Fibroblast of skin of left quadriceps (primary cell): ENCODE results near the gene SRPRB.

Source experiments
- DNase-seq, 2 experiments: peaks; one replicate each; pipeline ENCODE4 v3.0.0-alpha.2; 2013; ENCODE audit warnings: low read depth in 2 of 2

Gene SRPRB, protein sequence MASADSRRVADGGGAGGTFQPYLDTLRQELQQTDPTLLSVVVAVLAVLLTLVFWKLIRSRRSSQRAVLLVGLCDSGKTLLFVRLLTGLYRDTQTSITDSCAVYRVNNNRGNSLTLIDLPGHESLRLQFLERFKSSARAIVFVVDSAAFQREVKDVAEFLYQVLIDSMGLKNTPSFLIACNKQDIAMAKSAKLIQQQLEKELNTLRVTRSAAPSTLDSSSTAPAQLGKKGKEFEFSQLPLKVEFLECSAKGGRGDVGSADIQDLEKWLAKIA

DNA sequence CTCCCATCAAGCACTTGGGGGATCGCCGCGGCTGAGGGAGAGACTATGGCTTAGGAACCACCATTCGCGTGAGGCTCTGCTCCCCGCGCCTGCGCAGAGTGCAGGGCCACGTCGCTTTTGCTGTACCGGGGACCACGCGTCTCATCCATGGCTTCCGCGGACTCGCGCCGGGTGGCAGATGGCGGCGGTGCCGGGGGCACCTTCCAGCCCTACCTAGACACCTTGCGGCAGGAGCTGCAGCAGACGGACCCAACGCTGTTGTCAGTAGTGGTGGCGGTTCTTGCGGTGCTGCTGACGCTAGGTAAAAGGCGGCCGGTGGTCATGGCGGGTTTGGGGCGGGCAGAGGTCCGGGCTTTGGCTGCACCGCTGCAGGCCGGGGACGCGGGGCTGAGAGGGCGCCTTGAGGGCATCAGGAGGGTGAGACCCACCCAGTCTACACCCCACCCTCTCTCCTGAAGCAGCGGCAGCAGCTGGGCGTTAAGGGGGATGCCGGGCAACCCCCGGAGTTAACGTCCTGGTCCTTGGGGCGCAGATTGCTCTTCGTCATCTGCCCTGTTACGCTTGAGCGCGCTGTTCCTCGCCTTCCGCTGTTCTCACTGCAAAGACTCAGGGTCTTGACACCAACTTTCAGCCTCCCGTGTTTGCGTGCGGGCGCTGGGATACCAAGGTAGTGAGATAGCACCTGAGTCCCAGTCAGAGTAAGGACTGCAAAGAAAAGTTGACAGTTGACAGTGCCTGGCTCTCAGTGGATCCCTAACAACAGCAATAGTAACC, at the start of gene SRPRB:
TSS of gene SRPRB (plus strand) at position 114 of the 774 bp plus-strand sequence. CDS start at position 148, 34 bp downstream.
- DNase-seq = peak; percentile 80 to 83

DNA sequence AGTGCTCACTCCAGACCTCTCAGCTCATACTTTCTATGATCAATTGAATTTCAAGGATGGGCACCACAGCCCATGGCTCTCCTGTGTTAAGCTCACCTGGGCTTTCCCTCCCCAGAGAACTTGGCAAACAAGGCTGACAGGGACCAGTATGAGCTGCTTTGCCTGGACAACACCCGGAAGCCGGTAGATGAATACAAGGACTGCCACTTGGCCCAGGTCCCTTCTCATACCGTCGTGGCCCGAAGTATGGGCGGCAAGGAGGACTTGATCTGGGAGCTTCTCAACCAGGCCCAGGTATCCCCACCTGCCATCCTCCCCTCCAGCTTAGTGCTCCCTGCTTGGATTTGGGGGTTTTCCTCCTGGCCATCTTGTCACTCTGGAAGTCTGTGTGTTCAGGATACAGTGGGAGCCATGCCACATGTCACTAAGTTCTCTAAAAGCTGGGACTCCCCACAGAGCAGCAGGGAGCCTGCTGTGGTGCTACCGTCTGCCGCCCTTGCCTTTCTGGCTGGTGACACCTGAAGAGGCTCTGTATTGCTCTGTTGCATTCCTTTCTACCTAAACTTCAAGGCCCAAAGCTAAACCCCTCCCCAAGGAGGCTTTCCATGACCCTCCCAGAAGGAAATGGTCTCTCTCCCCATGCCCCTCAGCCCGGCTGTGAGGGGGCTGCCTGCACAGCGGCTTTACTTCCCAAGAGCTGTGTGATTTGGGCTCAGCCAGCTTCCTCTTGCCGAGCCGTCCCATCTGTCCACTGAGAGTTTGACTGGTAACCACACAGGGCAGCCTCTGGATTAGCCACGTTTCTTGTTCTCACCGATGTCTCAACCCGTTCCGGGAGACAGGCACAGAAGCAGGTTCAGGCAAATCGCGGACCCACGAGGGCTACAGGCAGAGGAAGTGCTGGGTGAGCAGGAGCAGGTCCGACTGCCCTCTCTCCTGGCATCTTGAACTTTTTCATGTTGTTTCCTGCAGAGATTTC, 48.6 kb upstream of the SRPRB start:
- DNase-seq = no peak

DNA sequence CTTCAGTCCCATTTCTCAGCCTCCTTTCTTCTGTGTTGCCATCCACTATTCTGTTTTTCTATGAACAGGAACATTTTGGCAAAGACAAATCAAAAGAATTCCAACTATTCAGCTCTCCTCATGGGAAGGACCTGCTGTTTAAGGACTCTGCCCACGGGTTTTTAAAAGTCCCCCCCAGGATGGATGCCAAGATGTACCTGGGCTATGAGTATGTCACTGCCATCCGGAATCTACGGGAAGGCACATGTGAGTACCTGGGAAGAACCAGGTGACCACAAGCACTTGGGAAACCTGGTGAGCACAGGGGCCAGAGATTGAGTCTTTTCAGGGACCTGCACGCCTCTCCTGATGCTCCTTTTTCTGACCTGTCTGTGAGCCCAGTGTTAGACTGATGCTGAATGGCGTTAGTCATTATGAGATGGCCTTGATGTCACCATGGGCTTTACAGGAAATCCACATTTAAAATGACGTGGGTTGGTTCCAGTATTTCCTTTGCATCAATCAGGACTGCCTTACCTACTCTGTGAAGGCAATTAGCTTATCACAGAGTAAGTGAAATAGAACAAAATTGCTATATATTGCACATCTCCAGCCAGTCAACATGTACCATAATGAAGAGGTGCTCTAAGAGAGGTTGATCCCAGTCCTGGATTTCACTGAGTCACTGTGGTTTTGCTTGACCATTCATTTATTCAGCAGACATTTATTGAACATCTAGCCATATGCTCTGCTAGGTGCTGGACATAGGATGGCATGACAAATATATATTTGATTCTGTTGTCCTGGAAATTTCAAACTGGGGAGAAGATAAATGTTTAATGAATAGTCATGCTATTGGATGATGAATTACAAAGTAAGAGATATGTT, 47.7 kb upstream of the SRPRB start:
- no peak for DNase-seq

DNA sequence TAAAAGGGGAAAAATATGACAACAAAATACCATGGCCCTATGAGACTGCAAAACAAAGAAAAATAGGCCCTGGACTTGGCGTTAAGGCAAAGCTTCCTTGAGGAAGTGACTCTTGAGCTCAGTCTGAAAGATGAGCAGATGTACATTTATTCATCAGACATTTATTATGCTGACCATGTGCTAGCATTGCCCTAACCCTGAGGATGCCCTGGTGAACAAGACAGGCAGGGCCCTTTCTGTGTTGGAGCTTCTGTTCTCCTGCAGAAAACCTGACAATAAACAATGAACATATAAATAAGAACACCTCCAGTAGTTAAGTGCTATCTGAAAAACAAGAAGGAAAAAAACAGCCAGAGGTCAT, 47.1 kb upstream of the SRPRB start:
- DNase-seq = no peak

DNA sequence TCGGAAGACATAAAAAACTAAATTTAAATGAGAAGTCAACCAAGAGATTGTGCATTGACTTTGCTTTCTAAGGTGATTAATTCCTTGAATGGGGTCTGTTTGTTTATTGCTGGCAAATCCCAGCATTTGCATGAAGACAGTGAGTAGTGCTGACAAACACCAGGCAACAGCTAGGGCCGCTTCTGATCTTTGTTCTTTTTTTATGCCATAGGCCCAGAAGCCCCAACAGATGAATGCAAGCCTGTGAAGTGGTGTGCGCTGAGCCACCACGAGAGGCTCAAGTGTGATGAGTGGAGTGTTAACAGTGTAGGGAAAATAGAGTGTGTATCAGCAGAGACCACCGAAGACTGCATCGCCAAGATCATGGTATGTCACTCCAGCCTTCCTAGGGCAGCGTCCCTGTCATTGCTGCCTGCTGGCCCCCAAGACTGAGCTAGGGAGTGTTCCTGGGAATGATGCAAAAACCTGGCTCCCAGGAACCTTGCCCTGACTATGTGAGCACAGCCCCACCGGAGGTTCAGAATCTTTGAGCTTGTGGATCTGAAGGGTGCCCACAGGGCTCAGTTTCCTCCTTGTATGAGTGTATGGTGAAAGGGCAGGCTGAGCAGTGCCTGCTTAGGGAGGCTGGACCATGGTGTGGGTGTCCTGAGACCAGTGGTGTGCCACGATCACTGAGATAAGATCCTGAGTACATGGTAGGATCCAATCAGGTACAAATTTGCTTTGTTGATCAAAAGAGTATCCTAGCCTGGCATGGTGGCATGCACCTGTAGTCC, 46.5 kb upstream of the SRPRB start:
- DNase-seq = no peak

DNA sequence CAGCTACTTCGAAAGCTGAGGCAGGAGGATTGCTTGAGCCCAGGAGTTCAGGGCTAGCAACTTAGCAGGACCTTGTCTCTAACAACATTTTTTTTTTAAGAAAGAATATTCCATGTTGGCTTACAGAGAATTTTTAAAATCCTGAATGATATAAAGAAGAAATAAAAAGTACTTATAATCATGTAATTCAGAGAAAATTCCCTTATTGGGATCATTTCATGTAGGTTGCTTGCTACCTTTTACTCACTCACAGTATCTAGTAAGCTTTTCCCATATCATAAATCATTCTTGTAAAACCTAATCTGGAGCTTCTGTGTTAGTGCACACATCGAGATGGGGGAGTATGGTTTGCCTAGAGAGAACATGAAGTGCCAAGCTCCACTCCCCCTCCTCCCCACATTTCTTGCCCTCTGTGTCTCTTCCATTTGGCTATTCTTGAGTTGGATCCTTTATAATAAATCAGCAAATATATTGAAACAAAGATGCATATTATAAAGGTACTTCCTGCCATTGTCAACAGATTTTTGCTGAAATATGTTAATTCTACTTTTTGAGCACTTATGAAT, 45.8 kb upstream of the SRPRB start:
- DNase-seq = no peak

DNA sequence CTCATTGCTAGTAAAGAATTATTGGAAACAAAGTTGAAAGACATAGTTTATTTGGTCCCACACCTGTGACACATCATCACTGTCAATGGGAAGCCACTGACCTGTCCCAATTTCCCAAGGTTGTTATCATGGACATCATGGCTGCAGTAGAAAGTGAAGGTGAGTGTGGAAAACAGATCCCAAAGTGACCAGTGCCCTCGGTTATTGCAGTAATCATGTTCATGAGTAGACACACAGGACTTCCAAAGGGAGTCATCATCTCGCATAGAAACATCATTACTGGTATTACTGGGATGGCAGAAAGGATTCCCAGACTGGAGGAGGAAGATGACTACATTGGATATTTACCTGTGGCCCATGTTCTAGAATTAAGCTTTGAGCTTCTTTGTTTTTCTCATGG, 44.7 kb upstream of the SRPRB start:
- no peak for DNase-seq

DNA sequence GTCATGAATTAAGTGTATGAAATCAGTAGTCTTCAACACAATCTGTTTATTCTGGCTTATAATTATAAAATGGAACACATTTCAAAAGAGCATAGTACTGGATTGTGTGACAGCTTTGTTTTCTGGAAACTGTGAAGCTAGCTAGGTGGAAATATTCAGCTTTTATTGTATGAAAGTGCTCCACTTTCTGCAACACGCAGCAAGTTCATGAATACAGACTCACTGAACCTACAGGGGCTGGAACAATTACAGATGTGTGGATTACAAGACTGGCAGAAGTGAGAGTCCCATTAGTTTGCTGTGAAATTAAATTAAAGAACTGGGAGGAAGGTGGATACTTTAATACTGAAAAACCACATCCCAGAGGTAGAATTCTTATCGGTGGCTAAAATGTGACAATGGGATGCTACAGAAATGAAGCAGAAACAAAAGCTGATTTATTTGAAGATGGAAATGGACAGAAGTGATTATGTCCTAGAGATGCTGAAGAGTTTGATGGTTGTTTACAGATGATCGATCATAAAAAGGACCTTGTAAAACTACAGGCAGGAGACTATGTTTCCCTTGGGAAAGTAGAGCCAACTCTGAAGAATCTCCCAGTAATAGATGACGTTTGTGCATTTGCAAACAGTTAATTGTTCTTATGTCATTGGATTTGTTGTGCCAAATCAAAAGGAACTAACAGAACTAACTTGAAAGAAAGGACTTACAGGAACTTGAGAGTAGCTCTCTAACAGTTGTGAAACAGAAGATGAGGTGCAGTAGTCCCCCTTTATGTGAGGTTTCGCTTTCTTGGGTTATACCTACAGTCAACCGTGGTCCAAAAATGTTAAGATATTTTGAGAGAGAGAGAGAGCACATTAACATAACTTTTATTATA, 43.8 kb upstream of the SRPRB start:
- DNase-seq = no peak

DNA sequence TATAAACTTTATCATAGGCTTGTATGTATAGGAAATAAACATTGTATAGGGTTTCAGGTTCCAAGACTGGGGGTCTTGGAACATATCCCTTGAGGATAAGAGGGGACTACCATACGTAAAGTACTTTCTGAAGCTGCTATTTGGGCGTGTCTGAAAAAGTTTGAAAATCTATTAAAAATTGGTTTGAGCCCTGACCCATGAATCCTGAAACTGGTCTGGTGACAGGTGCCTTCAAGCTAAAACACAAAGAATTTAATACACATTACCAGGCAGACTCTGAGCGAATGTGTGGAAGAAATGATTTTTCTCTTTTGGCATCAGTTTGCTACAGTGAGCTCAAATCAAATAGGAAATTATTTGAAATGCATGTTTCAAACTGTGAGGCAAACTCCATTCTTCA, 43.1 kb upstream of the SRPRB start:
- DNase-seq = no peak

DNA sequence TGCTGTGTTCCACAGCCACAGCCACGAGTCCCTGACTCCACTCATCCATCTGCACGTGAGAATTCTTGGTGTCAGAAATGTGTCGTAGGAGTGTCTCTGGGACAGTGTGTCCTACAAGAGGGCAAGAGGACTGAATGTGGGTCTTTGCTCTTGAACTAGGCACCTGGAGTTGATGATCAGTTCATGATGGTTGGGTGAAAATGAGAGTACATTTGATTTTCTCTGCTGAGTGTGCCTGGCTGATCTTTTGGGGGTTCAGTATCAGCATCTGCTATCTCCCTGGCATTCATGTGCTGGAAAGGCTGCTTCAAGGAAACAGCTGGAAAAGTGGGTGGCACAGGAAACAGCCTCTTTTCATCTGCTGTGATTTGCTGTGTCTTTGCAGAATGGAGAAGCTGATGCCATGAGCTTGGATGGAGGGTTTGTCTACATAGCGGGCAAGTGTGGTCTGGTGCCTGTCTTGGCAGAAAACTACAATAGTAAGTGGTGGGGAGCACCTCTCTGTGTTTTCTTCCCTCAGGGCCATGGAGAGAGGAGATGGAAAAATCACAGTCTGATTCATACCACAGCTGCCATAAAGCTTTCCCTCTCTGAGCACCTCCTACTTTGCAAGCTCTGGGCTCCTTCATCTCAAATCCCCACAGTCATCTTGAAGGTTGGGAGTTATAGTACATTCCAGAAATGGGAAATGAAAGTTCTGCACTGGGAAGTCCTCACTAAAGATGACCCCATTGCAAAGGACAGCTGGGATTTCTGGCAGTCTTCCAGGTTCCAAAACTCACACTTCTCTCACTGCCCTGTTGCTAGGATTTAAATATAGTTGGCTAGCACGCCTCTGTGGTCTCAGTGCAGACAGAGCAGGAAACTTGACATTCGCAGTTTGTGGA, 41.6 kb upstream of the SRPRB start:
- no peak for DNase-seq

DNA sequence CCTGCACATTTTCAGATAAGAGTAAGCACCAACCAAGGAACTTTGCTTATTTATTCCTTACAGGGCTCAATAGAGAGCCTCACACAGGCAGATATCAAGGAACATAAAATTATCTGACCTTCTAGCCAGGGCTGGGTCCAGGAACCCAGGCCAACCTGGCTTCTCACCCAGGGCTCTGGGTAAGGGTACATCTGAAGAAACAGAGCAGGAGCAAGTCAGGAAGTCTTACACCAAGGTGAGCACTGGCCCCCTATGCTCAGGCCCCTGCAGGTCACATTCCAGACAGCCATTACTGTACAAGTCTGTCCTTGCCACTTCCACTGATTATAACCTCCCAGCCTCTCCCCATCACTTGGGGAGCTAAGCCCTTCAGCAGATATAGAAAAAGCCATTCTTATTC, 40.4 kb upstream of the SRPRB start:
- DNase-seq = no peak

DNA sequence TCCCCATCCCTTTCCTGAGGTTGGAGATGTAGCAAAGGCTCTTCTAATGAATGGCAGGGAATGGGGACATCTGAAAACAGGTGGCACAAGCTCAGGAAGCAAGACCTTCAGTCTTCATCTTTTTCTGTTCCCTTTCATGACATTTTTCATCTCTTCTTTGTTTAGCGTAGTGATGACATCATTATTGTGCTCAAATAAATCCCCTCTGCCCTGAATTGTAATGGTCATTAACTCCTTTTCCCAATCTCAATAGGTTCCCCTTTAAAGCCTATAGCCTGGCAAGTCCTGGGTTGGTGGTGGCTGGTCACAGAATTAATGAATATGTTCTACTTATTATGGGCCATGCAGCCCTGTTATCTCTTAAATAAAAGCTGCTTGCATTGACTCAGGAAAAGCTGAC, 38.0 kb upstream of the SRPRB start:
- DNase-seq = no peak

DNA sequence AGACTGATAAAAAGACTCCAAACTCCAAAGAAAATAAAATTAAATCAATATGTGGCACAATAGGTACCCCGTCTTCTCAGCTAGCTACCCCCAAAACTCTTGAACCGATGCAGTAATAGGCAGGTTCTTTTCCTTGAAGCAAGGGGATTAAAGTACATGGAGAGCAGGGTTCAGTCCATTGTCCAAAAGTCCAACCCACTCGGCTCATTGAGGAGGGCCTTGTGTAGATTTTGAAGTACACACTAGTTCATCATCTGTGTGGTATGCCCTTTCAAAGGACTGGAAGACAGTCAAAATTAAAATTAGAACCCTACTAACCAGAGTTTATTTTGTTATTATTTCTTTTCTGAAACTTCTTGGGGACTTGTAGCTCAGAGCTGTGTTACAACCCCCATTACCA, 36.1 kb upstream of the SRPRB start:
- DNase-seq = no peak

DNA sequence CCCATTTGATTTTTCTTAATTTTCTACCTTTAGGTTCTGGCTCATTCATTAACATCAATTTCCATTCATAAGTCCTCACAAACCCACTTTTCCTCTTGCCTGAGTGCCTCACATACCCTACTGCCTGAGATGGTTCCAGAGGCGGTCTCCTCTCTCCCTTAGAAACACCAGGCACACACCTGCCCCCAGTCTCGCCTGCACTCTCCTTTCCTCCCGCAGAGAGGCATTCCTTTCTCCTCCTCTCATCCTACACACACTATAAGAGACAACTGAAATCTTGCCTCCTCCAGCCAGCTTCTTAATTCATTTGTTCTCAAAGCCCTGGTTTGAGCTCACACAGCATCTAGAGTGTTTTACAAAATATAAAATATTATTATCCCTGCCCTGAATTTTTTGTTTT, 31.9 kb upstream of the SRPRB start:
- no peak for DNase-seq

DNA sequence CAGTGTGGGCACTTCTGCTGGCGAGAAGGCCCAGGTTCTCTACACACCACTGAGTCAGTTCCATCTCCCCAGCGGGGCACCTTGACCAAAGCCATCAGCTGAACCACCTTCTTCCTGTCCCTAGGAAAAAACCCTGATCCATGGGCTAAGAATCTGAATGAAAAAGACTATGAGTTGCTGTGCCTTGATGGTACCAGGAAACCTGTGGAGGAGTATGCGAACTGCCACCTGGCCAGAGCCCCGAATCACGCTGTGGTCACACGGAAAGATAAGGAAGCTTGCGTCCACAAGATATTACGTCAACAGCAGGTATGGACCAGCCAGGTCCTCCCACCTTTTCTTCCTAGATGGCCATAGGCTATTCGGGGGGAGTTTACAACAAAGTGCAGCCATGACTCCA, 30.3 kb upstream of the SRPRB start:
- no peak for DNase-seq

DNA sequence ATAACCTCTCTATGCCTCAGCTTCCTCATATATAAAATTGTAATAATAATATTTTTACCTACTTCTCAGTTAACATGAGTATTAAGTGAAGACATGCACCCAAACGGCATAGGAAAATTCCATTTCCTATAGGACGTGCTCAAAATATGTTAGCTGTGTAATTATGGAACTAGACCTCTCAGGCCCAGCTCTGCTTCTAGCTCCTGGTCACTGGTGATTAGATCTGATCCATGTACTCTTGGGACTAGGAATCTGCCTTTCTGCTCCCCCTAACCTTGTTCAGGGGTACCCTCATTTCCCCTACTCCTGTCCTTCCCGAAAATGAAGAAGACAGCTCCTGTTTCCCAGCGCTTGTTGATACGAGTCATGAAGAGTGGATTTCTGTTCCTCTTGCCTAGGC, 29.8 kb upstream of the SRPRB start:
- DNase-seq = no peak

DNA sequence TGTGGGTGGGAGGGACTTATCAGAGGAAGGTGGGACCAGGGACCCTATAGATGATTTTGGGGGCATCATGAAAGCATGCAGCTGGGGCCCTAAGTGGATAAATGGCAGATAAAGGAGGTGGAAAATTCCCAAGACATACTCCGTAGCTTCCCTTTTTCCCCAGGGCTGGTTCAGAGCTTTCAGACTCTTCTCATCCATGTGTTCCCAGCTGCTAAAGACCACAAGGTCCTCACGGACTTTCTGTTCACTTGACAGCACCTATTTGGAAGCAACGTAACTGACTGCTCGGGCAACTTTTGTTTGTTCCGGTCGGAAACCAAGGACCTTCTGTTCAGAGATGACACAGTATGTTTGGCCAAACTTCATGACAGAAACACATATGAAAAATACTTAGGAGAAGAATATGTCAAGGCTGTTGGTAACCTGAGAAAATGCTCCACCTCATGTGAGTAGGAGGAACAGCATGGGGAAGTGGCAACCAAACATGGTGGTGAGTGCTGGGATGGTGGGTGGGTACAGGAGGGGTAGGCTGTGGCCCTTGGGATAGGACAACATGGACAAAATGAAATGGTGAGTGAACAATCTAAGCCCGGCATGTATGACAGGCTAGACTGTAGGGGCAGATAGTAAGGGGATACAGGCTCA, 28.7 kb upstream of the SRPRB start:
- DNase-seq = no peak
